NOMO-1 (cell line): ENCODE data around the gene PPP4C.
"Not testable (repeated sequence)": the region's sequence is repeated elsewhere in the genome, so short reads cannot be mapped to it uniquely, and the experiment has no call there.

Experiments
- DNase-seq, 2 experiments: peaks; one replicate each; lab custom pipeline; 2025; ENCODE audit not compliant: unreplicated experiment in 2 of 2; lab: John Stamatoyannopoulos, UW

PPP4C gene

GRCh38 chr16:30120340-30121105, 44.7 kb downstream of the PPP4C start:
- DNase-seq, result no peak

DNA sequence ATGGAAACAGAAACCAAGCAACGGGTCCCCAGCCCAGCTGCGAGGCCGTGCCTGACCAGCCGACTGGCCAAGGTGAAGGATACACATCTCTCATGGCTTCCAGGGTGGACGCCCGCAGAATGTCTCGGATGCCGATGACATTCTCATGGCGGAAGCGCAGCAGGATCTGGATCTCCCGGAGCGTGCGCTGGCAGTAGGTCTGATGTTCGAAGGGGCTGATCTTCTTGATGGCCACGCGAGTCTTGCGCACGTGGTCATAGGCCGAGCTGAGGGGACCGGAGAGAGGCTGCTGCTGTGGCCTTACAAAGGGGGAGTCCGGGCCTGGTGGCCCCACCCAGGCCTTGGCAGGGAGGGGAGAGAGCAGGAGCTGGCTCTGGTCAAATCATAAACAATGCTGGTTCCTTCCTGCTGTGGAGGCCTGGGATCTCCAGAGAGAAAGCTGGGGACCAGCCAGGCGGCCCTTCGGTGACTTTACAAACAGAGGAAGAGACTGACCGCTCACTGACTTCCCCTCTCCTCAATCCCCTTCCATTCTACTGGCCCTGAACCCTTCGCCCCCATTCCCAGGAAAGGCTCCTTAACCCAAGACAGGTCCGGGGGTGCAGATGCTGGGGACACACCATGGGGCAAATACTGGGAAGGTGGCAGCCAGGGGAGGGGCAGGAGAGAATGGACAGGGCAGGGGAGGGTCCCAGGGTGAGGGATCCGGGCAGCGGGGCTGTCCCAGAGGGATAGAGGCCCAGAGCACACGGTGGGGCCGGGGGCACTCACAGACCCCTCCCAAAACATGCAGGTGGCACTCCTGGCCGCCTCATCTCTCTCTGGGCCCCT, 46.2 kb downstream of the PPP4C start:
- no peak for DNase-seq

- no peak for DNase-seq
These were observed 46.9 kb downstream of the PPP4C start for GRCh38 chr16:30122604-30123160.

GRCh38 chr16:30124985-30125379, 49.2 kb downstream of the PPP4C start:
- no peak for DNase-seq

- DNase-seq, result not testable (repeated sequence)
These were observed 49.9 kb downstream of the PPP4C start for GRCh38 chr16:30125690-30126089.

DNA sequence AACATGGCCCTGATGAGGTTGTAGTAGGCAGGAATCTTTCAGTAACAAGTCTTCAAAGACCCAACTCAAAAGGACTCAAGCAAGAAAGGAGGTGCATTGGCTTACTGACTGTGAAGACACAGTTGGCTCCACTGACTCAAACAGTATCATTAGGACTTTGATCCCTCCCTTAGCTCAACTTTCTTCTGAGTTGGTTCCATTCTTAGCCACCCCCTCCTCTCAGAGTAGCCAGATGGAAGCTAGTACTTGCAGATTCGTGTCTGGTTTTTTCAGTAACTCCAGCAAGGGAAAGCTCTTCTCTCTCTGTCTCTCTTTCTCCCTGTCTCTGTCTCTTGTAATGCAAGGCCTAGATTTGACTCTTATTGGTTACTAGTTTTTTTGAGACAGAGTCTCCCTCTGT, 52.2 kb downstream of the PPP4C start:
- DNase-seq, result no peak

DNA sequence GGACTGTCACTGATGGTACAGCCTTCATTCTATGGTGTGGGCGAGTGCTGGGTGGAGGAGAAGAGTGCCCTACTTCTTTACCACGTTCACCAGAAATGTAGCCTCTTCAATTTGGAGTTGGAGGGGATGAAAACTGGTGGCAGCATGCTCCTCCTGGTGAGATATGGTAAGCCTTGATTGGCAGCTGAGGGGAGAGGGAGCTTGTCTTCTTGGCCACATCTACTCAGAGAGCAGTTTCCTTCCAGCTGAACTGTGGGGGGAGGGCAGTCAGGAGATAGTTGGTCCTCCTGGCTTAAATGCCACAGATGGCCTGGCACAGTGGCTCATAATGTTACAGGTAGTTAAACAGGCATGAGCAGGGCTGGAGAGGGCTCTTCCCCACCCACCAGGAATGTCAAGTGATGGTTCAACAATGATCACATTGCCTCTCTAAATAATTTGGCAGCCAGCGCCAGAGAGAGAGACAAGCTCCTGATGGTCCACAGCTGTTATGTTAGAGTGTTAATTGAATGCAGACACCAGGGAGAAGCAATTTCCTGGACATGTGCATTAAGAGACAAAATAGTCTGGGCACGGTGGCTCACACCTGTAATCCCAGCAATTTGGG, 56.2 kb downstream of the PPP4C start:
- DNase-seq, result no peak

DNA sequence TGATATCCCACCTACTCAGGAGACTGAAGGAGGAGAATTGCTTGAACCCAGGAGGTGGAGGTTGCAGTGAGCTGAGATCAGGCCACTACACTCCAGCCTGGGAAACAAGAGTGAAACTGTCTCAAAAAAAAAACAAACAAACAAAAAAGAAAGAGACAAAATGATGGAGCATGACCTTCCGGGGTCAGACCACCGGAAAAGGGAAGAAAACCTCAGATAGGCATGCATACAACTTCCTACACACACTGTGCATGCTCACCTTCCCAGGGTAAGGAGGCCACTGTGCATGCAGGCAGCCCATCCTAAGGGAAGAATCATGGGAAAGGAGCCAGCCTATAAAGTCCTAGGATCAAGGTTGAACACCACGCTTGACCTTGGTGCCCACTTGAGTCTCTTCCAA, 56.8 kb downstream of the PPP4C start:
- no peak for DNase-seq
